NCI-H82 treated with DMSO at 0.1 percent for 48 hours (cell line): ENCODE results near the gene LSM14B.

Experiments
- DNase-seq: peaks from one replicate; lab custom pipeline; 2025; ENCODE audit not compliant: unreplicated experiment; lab: John Stamatoyannopoulos, UW

LSM14B gene

DNA sequence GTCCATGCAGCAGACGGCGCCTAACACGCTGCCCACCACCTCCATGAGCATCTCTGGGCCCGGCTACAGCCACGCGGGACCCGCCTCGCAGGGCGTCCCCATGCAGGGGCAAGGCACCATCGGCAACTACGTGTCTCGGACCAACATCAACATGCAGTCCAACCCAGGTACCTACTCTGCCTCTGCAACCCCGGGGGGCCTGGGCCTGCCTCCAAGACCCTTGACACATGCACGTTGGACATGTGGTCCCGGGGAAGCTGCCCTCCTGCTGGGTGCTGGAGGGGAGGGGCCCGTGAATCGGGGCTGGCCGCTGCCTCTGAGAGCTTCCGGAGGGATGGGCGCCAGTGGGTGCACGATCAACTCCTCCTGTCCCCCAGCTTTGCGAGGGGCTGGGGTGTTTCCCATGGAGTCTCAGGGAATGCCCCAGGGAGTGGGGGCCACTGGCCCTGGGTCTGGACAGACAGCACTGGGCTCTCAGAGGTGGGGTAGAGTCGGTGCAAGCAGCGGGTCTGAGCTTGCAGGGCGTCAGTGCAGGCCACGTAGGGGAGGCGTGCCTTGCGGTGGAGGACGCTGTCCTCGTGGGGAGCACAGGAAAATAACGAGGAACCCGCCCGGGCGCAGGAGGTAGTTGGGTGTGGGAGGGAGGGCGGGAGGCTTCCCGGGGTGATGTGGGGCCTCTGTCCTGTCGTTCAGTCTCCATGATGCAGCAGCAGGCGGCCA is 40.6 kb downstream of the LSM14B start:
- DNase-seq, result no peak

DNA sequence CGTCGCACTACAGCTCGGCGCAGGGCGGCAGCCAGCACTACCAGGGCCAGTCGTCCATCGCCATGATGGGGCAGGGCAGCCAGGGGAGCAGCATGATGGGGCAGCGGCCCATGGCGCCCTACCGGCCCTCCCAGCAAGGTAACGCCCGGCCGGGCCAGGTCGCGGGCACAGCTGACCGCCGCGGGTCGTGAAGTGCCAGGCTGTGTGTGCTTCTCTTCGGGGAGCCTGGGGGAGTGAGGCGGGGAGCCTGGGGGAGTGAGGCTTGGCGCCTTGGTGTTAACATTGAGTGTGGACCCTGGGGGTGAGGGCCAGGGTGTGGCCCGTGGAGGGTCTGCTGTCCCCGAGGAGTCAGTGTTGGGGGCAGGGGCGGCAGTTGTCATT is 41.2 kb downstream of the LSM14B start:
- no peak for DNase-seq

DNA sequence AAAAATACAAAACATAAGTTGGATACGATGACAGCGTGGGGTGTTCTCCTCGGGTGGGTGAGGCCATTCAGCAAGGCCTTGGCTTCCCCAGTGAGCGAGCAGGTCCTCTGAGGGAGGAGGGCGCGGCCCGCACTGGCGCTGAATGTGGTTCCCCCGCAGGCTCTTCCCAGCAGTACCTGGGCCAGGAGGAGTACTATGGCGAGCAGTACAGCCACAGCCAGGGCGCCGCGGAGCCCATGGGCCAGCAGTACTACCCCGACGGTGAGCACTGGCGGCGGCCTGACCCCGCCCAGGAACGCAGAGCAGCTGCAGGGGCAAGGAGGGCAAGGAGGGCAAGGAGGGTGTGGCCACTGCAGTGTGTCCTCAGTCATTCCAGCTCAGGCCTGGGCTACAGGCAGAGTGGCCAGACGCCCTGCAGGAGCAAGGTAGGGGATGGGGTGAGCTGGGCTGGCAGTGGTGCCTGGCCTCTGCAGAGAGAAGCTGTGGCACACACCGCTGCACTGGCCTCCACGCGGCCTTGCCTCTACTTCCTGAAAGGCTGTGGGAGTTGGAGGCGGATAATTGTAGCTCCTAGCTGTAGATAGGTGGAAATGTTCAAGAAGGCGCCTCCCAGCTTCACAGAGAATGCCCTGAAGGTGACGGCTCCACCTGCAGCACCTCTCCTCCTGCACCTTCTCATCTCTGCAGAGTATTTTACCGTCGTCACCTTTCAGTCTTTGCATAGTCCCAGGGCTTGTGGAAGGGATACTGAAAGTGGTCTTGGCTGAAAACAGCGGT is 41.9 kb downstream of the LSM14B start:
- DNase-seq, result no peak

DNA sequence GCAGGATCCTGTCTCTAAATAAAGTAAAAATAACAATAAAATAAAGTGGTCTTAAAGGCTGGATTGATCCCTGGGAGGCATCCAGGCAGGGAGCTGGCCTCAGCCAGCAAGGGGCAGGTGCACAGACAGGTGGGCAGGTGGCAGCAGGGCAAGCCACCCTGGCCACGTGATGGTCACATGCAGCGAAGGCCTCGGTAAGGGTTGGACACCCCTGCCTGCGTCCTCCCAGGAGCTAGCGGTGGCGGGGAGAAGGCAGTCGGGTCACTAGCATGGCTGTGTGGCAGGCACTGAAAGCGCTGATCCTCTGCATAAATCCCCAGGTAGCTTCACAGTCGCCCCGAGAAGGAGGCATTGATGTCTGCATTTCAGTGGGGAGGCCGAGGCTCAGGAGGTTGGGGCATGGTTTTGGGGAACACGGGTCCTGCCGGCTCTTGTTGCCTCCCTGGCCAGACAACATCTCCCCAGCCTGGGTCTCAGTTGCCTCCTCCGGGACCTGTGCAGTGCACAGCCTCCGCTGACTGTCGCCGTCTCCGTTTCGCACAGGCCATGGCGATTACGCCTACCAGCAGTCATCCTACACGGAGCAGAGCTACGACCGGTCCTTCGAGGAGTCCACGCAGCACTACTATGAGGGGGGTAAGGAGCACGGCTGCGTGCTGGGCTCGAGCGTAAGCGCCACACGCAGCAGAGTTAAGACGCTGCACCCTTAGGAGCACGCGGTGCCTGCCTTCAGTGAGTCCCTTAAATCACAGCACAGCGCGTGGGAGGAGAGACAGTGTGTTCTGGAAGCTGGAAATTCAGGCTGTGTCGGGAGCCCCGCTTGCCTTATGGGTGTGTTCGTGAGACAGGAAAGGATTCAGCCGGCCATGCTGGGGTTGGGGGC is 42.8 kb downstream of the LSM14B start:
- DNase-seq, result no peak

DNA sequence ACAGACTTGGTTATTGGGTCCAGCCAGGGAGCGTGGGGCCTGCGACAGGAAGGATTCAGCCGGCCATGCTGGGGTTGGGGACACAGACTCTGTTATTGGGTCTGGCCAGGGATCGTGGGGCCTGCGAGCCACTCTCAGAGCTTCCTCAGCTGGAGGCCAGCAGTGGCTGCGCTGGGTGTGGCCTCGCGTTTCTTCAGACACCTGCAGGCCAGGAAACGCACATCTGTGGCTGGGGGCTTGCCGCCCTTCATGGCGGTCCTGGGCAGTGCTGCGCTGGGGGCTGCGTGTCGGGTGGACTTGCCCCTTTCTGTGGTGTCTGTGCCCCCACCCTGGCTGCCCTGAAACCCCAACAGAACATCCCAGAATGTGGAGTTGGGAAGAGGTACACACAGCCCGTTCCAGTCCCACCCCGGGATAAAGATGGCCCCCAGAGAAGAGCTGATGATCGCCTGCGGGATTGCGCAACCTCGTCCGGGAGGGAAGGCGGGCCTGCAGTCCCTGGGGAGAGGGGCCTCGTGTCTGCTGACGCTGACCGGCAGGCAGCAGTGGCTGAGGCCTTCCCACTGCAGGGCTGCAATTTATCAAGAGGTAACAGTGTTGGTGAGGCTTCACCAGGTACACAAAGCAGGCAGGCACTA is 43.6 kb downstream of the LSM14B start:
- DNase-seq, result no peak

DNA sequence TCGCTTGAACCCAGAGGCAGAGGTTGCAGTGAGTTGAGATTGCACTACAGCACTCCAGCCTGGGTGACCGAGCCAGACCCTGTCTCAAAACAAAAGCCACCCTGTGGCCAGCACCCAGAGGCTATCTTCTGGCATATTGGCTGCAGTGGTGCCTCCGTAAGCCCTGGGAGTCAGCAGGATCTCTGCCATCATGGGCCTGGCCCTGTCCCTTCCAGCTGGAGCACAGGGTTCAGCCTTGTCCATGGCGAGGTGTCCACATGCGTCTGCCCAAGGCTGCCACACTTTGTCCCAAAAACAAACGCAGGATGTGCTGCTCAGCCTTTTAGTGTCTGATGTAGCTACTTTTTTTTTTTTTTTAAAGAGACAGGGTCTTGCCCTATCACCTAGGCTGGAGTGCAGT is 45.2 kb downstream of the LSM14B start:
- no peak for DNase-seq

DNA sequence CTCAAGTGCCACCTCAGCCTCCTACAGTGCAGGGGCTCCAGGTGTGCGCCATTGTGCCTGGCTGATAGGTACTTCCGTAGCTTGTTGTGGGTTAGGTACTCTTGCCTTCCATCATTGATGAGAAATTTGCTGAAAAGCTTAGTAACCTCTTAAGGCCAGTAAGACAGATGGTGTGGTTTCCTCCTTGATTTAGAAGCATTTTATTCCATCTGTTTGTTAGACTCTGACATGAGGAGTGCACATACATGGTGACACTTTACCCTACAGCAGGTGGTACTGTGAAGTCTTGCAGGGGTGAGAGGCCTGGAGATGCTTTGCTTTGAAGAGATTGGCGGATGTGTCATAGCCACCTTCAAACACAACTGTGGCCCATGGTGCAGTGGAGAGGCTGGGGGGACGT is 45.8 kb downstream of the LSM14B start:
- DNase-seq, result no peak

DNA sequence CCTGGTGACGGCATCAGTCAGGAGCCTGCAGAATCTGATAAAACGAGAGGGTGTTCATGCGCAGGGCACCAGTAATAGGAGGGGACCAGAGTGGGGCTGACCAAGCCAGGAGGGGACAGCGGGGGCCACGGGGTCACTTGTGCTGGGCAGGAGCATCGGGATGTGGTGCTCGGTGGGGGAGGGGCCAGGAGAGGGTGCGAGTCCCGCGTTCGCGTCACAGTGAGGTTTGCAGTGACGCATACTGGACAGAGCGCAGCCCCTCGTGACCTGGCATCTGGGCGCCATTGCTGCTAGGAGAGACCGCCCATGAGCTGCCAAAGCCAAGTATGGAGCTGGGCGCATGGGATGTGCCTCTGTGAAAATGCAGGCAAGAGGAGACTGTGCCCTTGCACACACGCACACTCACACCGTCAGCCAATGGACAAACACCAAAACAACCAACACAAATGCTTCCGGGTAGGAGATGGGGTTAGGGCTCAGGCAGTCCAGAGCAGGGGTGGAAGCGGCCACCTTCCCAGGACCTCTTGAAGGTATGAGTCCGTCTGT is 46.7 kb downstream of the LSM14B start:
- no peak for DNase-seq

DNA sequence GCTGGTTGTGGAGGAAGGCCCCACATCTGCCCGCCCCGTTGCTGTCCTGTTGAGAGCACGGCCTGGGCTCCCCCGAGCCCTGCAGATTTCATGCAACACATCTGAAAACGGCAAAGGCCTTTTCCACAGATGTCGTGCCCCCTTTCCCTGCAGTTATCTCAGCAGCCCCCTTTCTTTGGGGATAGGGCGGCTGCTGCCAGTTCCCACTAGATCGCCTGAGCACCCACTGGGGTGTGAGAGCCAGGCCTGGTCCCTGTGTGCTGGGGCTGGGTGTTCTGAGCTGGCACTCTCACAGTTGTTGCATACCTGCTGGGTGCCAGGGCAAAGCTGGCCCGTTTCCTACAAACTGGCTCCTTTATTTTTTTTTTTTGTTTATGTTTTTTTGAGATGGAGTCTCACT is 48.3 kb downstream of the LSM14B start:
- DNase-seq, result no peak

DNA sequence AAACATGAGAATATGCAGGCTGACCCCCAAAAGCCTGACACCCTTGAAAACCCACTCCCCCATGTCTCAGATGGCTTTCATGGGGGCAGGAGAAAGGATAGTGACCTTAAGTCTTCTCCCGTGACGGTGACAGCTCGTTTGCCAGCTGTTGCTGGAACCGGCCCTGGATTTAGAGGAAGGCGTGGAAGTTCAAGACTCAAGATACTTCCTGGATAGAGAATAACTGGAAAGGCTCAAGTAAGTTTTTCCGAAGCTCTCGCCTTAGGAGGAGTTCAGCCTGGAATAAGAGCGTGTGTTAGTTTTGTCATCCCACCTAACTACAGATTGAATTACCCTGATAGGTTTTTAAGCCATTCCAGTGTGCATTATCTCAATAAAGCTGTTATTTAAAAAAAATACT is 49.0 kb downstream of the LSM14B start:
- DNase-seq, result no peak

DNA sequence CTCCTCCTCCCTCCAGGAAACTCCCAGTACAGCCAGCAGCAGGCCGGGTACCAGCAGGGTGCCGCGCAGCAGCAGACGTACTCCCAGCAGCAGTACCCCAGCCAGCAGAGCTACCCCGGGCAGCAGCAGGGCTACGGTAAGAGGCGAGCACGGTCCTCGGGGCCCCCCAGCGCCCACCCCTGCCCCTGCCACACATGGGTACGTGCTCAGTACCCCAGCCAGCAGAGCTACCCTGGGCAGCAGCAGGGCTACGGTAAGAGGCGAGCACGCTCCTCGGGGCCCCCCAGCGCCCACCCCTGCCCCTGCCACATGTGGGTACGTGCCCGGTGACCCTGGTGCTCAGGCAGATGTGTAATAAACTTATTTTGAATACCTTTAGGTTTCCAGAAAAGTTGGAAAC is 50.4 kb downstream of the LSM14B start:
- DNase-seq, result no peak

DNA sequence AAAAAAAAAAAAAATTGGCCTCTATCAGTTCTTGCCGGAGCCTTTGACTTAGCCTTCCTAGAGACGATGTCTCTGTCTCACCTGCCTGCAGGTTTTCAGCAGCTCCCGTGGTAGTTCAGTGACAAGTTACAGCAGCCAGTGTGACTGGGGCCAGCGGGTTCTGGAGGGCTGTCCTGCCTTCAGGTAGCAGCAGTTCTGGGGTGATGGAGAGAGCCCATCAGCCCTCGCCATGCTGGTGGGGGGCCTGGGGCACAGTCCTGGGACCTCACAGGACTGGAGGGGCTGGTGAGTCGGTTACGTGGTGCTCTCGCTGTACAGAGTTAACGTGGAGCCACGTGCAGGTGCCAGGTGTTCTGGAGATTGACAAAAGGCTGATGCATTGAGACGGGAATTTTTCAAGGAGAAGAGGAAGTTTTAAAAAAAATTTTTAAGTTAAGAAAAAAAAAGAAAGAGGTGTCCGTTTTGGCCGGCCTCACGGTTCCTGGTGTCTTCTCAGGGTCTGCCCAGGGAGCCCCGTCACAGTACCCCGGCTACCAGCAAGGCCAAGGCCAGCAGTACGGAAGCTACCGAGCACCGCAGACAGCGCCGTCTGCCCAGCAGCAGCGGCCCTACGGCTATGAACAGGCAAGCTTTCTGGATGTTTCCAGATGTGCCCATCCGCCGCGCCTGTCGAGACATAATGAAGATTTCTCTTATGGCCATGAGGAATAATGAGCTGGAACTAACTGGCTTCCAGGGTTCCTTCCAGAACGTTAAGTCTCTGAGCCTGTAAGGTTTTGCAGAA is 51.9 kb downstream of the LSM14B start:
- DNase-seq, result no peak

DNA sequence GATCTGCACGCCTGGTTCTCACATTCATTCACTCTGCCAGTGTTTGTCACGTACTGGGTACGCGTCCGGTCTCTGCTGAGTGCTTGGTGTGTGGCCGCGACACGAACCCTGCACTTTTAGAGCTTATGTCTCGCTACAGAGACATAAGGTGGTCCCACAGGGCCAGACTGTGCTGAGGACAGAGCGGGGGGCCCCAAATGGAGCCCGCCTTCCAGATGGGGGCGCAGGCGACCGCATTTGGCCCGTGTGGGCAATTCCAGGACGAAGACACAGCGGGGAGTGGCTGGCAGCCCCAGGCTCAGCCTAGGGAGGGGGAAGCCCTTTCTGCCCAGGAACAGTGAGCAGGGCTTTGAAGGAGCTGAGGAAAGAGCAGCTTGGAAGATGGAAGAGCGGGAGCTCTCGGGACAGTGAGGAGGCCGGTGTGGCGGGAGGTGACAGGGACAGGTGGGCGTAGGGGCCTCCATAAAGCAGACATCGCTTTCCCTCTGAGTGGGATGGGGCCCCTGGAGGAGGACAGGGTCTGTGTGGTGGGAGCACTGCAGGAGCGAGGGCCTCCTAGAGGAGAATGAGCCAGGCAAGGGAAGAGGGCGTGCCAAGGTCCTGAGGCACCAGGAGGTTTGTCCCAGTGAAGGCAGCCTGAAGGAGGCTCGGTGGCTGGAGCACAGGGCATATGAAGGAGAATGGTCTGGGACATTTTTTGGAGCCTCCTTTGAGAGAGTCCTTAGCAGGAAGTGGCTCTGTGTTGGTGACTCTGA is 52.8 kb downstream of the LSM14B start:
- no peak for DNase-seq

DNA sequence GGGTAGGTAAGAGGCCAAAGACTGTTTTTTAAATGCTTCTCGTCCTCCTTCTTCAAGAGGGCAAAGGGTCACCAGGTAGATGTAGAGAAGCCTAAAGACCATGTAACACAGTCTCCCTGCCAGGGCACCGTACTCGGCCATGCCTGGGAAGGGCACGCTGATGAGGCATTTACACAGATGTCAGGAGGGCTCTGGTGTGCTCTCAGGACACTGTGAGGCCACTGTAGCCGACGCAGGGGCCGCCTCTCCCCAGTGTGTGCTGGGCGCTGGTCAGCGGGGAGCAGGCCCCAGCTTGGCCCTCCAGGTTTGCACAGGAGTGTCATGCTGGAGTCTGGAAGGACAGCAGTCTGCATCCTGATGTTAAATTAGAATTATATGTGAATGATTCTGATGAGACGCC is 53.4 kb downstream of the LSM14B start:
- DNase-seq, result no peak

DNA sequence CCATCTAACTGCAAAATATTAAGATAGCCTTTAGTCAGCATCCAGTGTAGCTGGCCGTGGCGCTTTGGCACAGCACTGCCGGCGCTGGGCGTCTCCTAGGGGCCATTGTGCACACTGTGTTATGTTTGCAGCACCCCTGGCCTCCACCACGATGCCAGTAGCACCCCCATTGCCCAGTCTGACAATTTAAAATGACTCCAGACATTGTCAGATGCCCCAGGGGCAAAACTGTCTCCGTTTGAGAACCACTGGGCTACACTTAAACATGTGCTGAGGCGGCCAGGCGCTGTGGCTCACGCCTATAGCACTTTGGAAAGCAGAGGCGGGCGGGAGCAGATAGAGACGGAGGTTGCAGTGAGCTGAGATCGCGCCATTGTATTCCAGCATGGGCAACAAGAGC is 54.6 kb downstream of the LSM14B start:
- DNase-seq, result no peak

DNA sequence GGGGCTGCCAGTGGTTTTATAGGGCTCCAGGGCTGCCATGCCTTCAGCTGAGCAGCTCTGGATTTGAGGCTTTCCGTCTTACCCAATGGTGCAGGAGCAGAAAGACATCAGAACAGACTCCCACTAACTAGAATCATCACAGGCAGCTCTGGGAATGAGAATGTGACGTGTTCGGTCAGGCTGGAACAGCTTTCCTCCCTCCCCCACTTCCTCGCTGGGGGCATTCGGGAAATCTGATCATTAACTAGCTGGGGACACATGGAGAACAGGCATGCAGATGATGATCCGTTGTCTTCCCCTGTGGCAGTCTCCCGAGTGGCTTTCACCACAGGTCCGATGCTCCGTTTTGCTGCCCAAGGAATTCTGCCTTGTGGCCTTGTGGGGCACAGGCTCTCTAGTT is 55.0 kb downstream of the LSM14B start:
- DNase-seq, result no peak

DNA sequence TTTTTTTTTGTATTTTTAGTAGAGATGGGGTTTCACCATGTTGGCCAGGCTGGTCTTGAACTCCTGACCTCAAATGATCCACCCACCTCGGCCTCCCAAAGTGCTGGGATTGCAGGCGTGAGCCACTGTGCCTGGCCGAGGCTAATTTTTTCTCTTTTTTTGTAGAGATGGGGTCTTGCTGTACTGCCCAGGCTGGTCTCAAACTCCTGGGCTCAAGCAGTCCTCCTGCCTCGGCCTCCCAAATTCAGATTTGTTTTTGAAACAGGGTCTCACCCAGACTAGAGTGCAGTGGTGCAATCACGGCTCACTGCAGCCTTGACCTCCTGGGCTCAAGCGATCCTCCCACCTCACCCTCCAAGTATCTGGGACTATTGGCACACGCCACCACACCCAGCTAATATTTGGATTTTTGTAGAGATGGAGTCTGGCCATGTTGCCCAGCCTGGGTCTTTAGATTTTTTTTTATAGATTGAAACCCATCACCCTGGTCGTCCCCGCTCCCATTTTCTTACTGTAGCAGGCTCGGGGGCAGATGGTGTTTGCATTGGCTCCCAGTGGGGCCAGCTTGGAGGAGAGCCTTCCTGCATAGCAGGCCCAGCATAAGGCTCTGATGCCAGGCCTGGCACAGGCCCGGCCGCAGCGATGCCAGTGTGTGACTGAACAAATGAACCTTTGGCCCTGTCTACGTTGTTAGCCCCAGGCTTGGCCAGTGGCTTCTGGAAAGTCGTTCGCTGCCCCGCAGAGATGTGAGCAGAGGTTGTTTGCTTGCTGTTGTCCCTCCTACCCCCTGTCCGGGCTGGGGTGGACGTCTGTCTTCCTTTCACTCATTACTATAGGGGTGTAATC is 56.3 kb downstream of the LSM14B start:
- no peak for DNase-seq

DNA sequence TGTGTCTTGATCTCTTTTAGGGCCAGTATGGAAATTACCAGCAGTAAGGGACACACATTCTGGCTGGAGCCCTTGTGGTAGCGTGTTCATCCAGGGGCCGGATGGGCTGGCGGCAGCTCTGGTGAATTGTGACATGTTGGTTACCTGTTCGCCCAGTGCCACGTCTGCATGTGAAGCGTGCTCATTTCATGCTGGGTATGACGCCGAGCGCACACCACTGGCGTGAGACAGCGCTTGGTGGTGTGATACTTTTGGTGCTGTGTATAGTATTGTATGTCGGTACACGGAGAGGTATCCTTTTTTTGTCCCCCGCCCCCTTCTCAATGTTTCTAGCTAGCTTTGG is 56.9 kb downstream of the LSM14B start:
- DNase-seq, result no peak

DNA sequence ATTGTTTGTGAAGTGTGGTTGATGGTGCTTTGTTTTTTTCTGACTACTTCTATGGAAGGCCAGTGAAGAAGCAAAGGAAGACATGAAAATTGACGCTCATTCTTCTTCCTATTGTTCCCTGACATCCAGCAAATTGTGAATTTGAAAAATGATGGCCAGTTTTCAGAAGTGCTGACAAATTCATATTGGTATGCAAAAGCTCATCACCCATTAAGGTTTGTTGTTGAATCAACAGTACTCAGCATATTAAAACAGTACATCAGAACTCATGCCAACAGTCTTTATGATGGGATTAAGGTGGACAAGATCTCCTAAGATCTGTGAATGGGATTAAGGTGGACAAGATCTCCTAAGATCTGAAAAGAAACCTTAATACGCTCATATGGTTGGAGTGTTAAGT is 59.5 kb downstream of the LSM14B start:
- DNase-seq, result peak; percentile 29
